GM18870 (cell line): ENCODE data around the gene CHL1.

Experiments used
- ATAC-seq: cut with Tn5 transposase; IDR thresholded peaks from one replicate; pipeline ENCODE4 v1.9.1; 2021; ENCODE audit warnings: moderate library complexity; ENCODE audit not compliant: unreplicated experiment

CHL1 gene

GRCh38 chr3:454986-455385, 258.4 kb downstream of the CHL1 start:
- no peak for ATAC-seq

DNA sequence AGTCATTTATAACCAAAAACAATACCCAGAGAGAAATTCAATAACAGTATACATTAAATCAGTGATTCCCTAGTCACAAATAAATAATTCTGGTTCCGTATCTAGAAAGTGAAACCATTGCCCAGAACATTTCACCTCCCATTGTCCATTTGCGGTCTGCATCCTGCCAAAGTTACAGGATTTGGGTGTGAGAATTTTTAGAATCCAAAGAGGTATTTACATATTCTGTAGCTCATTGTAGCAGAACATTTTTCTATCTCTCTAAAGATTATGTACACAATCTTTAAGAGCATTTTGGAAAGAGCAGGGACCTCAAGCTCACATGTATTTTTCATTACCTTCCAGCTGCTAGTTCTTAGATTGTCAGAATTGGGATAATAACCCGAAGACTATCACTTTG, 261.6 kb downstream of the CHL1 start:
- ATAC-seq = no peak

- ATAC-seq = no peak
Measured at GRCh38 chr3:458653-459310, 262.2 kb downstream of the CHL1 start.
